A673 (cell line): Measurements from ENCODE around the gene GRHL1. TPM values are rescaled to one million over a fixed set of nuclear protein-coding genes. Genes with fewer than 3 reads are reported as not detected.

Experiments
- BruUV-seq: library from RNA; stranded (reverse); fragments of 400-500 nt; replicated peaks from 2 replicates; lab custom pipeline; 2021; lab: Mats Ljungman, UMichigan
- CTCF ChIA-PET: fragments of 300-600 bp; sonication (Branson Sonifier 250); formaldehyde crosslinking; loops from one replicate; lab custom pipeline; 2022; ENCODE audit warnings: antibody characterized with exemption; lab: Charles Lee
- POLR2A ChIA-PET: fragments of 300-600 bp; sonication (Branson Sonifier 250); formaldehyde crosslinking; loops from one replicate; lab custom pipeline; 2022; ENCODE audit warnings: antibody characterized with exemption; ENCODE audit not compliant: low non-redundant PET; lab: Charles Lee
- DNase-seq: peaks from one replicate; pipeline ENCODE4 v3.0.0-alpha.2; 2015; ENCODE audit warnings: low spot score
- H3K27ac ChIP-seq: fragments of 200-600 bp; sonication (generic); 2 replicates; pipeline ENCODE4 v1.5.1; 2016; ENCODE audit warnings: mixed run types, low read depth, mild to moderate bottlenecking, mixed read lengths, antibody characterized with exemption, low read length; ENCODE audit not compliant: poor library complexity, severe bottlenecking
- H3K27me3 ChIP-seq: fragments of 200-600 bp; sonication (generic); replicated peaks from 2 replicates; pipeline ENCODE4 v1.6.1; 2017; ENCODE audit warnings: mixed run types, low read depth, mild to moderate bottlenecking, mixed read lengths, antibody characterized with exemption, low read length; ENCODE audit not compliant: insufficient read depth, poor library complexity
- H3K36me3 ChIP-seq: fragments of 200-600 bp; sonication (generic); 2 replicates; pipeline ENCODE4 v1.6.1; 2016; ENCODE audit warnings: mixed run types, mild to moderate bottlenecking, mixed read lengths, antibody characterized with exemption, low read length; ENCODE audit not compliant: insufficient read depth, poor library complexity, severe bottlenecking
- H3K4me1 ChIP-seq: fragments of 200-600 bp; sonication (generic); 2 replicates; pipeline ENCODE4 v1.6.1; 2017; ENCODE audit warnings: mixed run types, mild to moderate bottlenecking, mixed read lengths, antibody characterized with exemption, low read length; ENCODE audit not compliant: insufficient read depth, poor library complexity, severe bottlenecking
- H3K4me3 ChIP-seq: fragments of 200-600 bp; sonication (generic); 2 replicates; pipeline ENCODE4 v1.5.1; 2016; ENCODE audit warnings: low read depth, mixed run types, mild to moderate bottlenecking, mixed read lengths, low read length; ENCODE audit not compliant: poor library complexity, severe bottlenecking
- H3K9me3 ChIP-seq: fragments of 200-600 bp; sonication (generic); 2 replicates; pipeline ENCODE4 v1.6.1; 2016; ENCODE audit warnings: mixed run types, low read depth, mild to moderate bottlenecking, mixed read lengths, antibody characterized with exemption, low read length; ENCODE audit not compliant: poor library complexity, severe bottlenecking
- CTCF ChIP-seq: fragments of 300-800, 200-600 bp; sonication (generic); conservative IDR thresholded peaks from 2 replicates; pipeline ENCODE4 v1.5.1; 2017; ENCODE audit warnings: low read depth, mild to moderate bottlenecking, antibody characterized with exemption, low read length, moderate library complexity, mixed read lengths
- EZH2 ChIP-seq: fragments of 200-600 bp; sonication (generic); IDR thresholded peaks from 2 replicates; pipeline ENCODE4 v1.6.1; 2017; ENCODE audit warnings: borderline replicate concordance, low read depth, mild to moderate bottlenecking, mixed read lengths, antibody characterized with exemption, low read length; ENCODE audit not compliant: poor library complexity, severe bottlenecking
- intact Hi-C: fragments of 100-400 bp; cut with micrococcal nuclease; formaldehyde crosslinking; loops from one replicate; pipeline ENCODE4 v1.10.0; 2022; ENCODE audit not compliant: unreplicated experiment
- total RNA-seq: library from RNA; stranded (reverse); gene quantifications from 2 replicates; pipeline ENCODE4 v1.2.3, GENCODE V29; 2021

The GRHL1 gene
- total RNA-seq, 1 experiment from 2014 or later = 0.13 TPM

GRCh38 chr2:9975805-9976447 lies 24.4 kb downstream of the GRHL1 start:
- Histone ChIP-seq H3K27me3 (no peaks in the 10 kb centered on the region), H3K9me3 (no peaks in the 10 kb centered on the region), H3K27ac (no peak overlapping the region), H3K4me3 (no peak overlapping the region), H3K36me3 (no peaks in the 10 kb centered on the region), H3K4me1 (no peaks in the 10 kb centered on the region)
- ChIA-PET POLR2A (no interaction called here), CTCF (no interaction called here)
- intact Hi-C loops = no loop called here
- DNase-seq = peak; percentile 73
- no TSS peak for BruUV-seq
- no peak for TF ChIP-seq CTCF
- no peak for TF ChIP-seq EZH2

- POLR2A ChIA-PET = no interaction called here
Measured at GRCh38 chr2:9979977-9980376, 28.5 kb downstream of the GRHL1 start.

GRCh38 chr2:9980520-9980919 lies 29.0 kb downstream of the GRHL1 start:
- Histone ChIP-seq H3K4me3 (no peak overlapping the region), H3K9me3 (no peaks in the 10 kb centered on the region), H3K36me3 (no peaks in the 10 kb centered on the region), H3K4me1 (no peaks in the 10 kb centered on the region), H3K27me3 (no peaks in the 10 kb centered on the region), H3K27ac (no peak overlapping the region)
- POLR2A ChIA-PET = no interaction called here
- intact Hi-C loops = loop anchor here (5.0 kb wide), 1 partner anchor 67 kb away; no protein-coding TSS in a partner anchor
- TF ChIP-seq CTCF (no peak), EZH2 (no peak)
- DNase-seq = no peak
- CTCF ChIA-PET = no interaction called here
- BruUV-seq = no TSS peak

More at GRCh38 chr2:9979977-9980376, 28.5 kb downstream of the GRHL1 start:
- intact Hi-C loops = loop anchor here (5.0 kb wide), 1 partner anchor 67 kb away; no protein-coding TSS in a partner anchor
- Histone ChIP-seq H3K4me3 (no peak overlapping the region), H3K4me1 (no peaks in the 10 kb centered on the region), H3K27ac (no peak overlapping the region), H3K9me3 (no peaks in the 10 kb centered on the region), H3K27me3 (no peaks in the 10 kb centered on the region), H3K36me3 (no peaks in the 10 kb centered on the region)
- no TSS peak for BruUV-seq
- TF ChIP-seq EZH2 = no peak
- TF ChIP-seq CTCF = no peak
- CTCF ChIA-PET = no interaction called here
- DNase-seq = no peak
